Liver (tissue), 3 donors: ENCODE results near the gene GPATCH8.

Source experiments
- ATF3 ChIP-seq: IDR thresholded peaks from 2 replicates; pipeline ENCODE4 v1.6.1; 2016; ENCODE audit warnings: antibody characterized with exemption
- CTCF ChIP-seq: fragments of 150-350 bp; IDR thresholded peaks from 2 replicates; pipeline ENCODE4 v1.5.1; 2017; ENCODE audit warnings: improper control_type of control experiment, low read depth, low read length; ENCODE audit not compliant: missing input control
- FOXA2 ChIP-seq: IDR thresholded peaks from 2 replicates; pipeline ENCODE4 v1.6.1; 2016; ENCODE audit warnings: antibody characterized with exemption
- GABPA ChIP-seq, 2 donors: IDR thresholded peaks in 1 of 2; conservative IDR thresholded peaks in 1 of 2; 2 replicates each; pipeline ENCODE4 v1.6.1; 2016; ENCODE audit warnings: antibody characterized with exemption in 2 of 2, mild to moderate bottlenecking in 1 of 2, moderate library complexity in 1 of 2
- HNF4A ChIP-seq, 2 donors: conservative IDR thresholded peaks; 2 replicates each; pipeline ENCODE4 v1.6.1; 2016; ENCODE audit warnings: antibody characterized with exemption in 2 of 2, mild to moderate bottlenecking in 2 of 2
- JUND ChIP-seq, 2 donors: IDR thresholded peaks; 2 replicates each; pipeline ENCODE4 v1.6.1; 2016; ENCODE audit warnings: antibody characterized with exemption in 2 of 2
- RAD21 ChIP-seq, 2 donors: IDR thresholded peaks; 2 replicates each; pipeline ENCODE4 v1.6.1; 2016; ENCODE audit warnings: antibody characterized with exemption in 2 of 2, mild to moderate bottlenecking in 2 of 2
- REST ChIP-seq: IDR thresholded peaks from 2 replicates; pipeline ENCODE4 v1.6.1; 2016; ENCODE audit warnings: antibody characterized with exemption, mild to moderate bottlenecking
- RXRA ChIP-seq, 2 donors: IDR thresholded peaks; 2 replicates each; pipeline ENCODE4 v1.6.1; 2017 to 2018; ENCODE audit warnings: antibody characterized with exemption in 2 of 2, mild to moderate bottlenecking in 1 of 2
- SP1 ChIP-seq: IDR thresholded peaks from 2 replicates; pipeline ENCODE4 v1.6.1; 2018; ENCODE audit warnings: antibody characterized with exemption, mild to moderate bottlenecking
- TAF1 ChIP-seq: conservative IDR thresholded peaks from 2 replicates; pipeline ENCODE4 v1.6.1; 2016; ENCODE audit warnings: antibody characterized with exemption, mild to moderate bottlenecking
- YY1 ChIP-seq: IDR thresholded peaks from 2 replicates; pipeline ENCODE4 v1.6.1; 2016; ENCODE audit warnings: antibody characterized with exemption, mild to moderate bottlenecking
- donor health status: healthy.
- donor health status: healthy.

GRCh38 chr17:44381810-44382305 lies 121.3 kb downstream of the GPATCH8 start:
- no peak for TF ChIP-seq SP1
- no peak for TF ChIP-seq REST
- no peak for TF ChIP-seq FOXA2
- TF ChIP-seq CTCF: no peak
- TF ChIP-seq RAD21 (IDR thresholded peaks at IDR 0.05): no peak
- TF ChIP-seq RXRA (IDR thresholded peaks at IDR 0.05): no peak
- no peak for TF ChIP-seq TAF1
- no peak for TF ChIP-seq JUND (IDR thresholded peaks at IDR 0.05)
- no peak for TF ChIP-seq HNF4A (conservative IDR thresholded peaks at IDR 0.05)
- no peak for TF ChIP-seq YY1
- no peak for TF ChIP-seq GABPA (IDR thresholded peaks at IDR 0.05 in 1 of 2, conservative IDR thresholded peaks at IDR 0.05 in 1 of 2)
- TF ChIP-seq ATF3: no peak
